EL (cell line): Measurements from ENCODE around the gene METTL25.

ENCODE experiments used
- DNase-seq: peaks from one replicate; pipeline ENCODE4 v3.0.0-alpha.2; 2016

Gene METTL25

DNA sequence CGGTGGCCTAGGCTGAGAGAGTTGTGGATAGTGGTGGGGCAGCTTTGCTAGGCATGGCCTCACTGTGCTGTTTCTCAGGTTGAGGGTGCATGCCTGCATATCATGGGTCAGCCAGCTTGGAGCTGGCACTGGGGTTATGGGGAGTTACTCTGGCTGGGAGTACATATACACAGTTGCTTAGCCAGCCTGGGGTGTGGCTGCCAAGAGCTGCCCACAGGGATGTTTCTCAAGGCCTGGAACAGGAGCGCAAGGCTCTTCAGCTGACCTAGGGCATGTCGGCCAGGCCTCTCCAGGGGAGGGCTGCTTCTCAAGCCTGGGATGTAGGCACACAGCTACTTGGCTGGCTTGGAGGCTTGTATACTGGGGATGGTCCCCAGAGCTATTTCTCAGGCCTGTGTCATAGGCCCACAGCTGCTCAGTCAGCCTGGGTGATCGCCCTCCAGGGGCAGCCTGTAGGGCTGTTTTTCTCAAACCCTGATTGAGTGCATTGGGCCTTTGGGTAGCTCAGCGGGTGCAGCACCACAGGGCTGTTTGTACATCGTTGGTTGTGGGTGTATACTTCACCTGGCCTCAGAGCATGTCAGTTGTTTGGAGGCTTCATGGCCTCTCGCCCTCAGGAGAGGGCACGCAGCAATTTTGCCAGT lies 114.9 kb downstream of the METTL25 start:
- DNase-seq, result no peak

- no peak for DNase-seq
Observed at GRCh38 chr12:82474181-82474797, 116.0 kb downstream of the METTL25 start.

DNA sequence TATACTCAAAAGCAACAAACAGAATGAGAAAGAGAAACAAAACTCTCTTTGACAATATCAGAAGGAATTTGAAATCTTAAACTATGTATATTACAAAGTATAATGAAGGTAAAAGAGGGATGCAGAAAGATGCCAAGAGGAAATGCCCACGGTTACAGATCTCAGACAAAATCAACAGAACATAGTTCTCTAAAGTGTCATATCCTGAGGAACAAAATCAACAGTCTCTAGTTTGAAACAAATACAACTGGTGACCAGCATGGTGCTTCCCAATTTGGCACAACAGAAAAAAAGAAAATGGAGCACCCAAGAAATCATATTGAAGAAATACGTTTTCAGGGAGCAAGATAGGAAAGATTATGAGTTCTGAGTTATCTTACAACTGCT lies 116.5 kb downstream of the METTL25 start:
- DNase-seq, result peak; percentile 22

GRCh38 chr12:82475211-82475610 lies 116.9 kb downstream of the METTL25 start:
- DNase-seq, result no peak

DNA sequence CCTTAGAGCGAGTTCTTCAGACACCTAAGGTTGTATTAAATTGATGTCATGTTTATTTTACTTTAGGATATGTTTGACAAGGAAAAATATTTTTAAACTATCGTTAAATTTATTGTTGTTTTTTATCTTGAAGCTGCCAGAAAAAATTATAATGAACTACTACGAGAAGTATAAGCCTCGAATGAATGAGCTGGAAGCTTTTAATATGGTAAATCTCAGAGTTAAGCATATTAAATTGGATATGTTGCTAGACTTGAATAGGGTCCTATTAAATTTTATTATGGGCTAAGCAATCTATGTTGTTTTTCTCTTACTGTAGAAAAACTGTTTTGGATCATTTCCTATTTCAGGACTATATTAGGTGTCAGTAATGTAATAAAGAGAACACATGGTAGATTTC lies 118.2 kb downstream of the METTL25 start:
- no peak for DNase-seq

DNA sequence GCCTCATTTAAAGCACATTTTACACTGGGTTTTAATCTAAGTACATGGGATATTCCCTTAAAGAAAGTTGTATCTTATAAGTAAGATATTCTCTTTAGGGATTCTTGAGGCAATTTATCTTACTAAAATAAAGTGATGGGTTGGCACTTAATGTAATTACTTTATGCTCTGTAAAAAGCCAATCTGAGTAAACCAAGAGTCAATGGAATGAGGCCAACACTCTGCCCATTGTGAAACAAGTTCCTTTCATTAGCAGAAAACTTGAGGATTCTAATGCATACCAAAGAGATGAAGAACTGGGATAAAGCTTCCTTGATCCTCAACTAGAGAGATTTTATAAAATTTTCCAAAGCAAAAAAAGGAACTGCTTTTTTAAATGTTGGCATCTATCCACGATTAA lies 121.2 kb downstream of the METTL25 start:
- peak; percentile 4 for DNase-seq

GRCh38 chr12:82480606-82481005 lies 122.3 kb downstream of the METTL25 start:
- DNase-seq, result no peak

GRCh38 chr12:82481954-82482353 lies 123.6 kb downstream of the METTL25 start:
- no peak for DNase-seq

DNA sequence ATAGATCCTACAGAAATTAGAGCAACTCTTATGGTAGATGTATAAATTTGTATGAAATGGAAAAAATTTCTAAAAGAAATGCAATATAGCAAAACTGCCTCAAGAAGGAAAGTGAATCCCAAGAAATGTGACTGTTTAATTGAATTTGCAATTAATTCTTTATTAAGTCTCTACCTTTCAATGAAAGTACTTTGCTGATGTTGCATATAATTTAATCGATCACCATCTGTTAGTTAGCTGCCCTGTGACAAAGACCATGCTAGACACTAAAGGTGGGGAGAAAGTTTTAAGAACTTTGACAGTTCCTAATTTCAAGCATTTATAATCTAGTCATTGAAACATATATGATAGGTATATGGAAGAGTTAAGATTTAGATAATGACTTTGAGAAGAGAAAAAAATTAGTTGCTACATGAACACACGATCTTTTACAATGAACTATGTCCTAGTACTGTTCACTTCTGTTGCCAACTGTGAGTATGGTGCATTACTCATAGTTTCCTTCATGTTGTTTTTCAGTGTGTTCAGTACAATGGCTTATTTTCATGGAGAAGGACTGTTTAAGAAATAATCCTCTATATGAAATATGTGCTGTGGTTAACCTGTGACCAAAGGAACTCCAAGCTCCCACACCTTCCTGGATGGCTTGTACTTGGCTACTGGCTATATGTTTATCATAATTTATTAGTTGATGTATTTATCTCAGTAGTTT lies 128.4 kb downstream of the METTL25 start:
- no peak for DNase-seq

GRCh38 chr12:82504409-82504808 lies 146.1 kb downstream of the METTL25 start:
- no peak for DNase-seq

- no peak for DNase-seq
Observed at GRCh38 chr12:82505150-82505549, 146.8 kb downstream of the METTL25 start.

DNA sequence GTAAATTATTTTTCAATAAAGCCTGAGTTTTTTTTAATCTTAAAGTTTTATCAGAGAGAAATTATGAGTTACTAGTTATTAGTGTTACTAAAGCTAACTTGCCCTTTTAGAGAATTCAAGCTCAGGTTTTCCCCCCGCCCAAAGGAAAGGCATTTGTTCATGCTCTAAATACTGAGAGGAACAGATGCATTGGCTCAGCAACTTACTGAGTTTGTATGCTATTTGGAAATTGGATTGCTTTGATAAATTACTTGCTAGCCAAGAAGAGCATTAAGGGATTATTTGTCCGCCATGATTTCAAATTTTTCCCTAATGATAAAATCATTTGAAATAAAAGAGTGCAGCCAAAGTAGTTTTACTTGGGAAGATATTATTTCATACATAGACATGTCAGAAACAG lies 149.4 kb downstream of the METTL25 start:
- DNase-seq, result no peak

DNA sequence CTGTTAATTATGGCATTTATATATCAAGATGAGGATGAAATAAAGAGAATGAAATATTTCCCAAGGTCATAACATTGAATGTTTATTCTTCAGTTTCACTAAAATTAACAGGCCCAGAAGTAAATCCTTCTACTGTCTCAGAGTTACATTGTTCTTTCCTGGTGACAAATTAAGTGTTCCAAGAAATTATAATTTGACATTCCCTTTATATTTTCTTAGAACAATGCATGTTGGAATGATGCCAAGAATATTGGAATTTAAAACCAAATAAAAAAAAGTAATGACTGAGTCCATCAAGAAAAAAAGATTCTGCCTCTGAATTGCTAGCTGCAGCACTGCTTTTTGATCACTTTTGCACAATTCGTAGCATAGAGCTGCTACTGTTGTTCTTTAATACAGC lies 152.1 kb downstream of the METTL25 start:
- no peak for DNase-seq

- DNase-seq, result no peak
Observed at GRCh38 chr12:82514880-82515279, 156.6 kb downstream of the METTL25 start.

GRCh38 chr12:82515652-82516051 lies 157.3 kb downstream of the METTL25 start:
- no peak for DNase-seq

DNA sequence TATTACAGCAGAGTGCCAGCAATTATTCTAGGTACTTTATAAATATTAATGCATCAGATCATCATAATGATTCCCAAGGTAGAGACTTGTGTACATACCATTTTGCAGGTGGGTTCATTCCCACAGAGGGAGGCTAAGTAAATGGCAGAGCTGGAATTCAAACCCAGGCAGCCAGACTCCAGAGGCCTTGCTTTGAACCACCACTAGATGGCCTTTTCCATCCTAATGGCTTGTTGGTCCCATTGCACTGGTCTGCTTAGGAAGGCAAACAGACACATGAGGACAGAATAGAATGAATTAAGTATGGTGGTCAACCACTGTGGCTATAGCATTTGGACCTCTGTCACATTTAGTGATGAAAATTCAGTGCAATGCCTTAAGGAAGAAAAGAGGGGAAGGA lies 158.7 kb downstream of the METTL25 start:
- DNase-seq, result peak; percentile 2

DNA sequence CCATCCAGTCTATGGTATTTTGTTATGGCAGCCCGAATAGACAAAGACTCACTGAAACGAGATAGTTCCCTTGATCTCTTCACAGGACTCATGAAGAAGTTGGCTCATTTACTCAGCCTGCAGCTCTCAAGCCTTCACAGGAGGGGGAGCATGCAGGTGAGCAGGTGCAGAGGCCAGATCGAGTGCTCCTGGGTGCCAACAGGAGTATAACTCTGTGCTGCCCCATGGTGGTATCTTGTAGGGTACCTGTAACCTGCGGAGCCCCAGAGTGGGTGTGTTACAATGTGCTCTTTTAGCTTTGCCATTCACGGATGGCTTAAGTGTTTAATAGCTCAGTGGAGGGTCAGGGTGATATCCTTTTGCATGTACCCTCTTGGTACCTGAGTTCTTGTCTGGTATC lies 159.5 kb downstream of the METTL25 start:
- DNase-seq, result no peak

GRCh38 chr12:82519510-82519909 lies 161.2 kb downstream of the METTL25 start:
- DNase-seq, result no peak

GRCh38 chr12:82522285-82522684 lies 164.0 kb downstream of the METTL25 start:
- no peak for DNase-seq

- no peak for DNase-seq
Observed at GRCh38 chr12:82522762-82523161, 164.4 kb downstream of the METTL25 start.

DNA sequence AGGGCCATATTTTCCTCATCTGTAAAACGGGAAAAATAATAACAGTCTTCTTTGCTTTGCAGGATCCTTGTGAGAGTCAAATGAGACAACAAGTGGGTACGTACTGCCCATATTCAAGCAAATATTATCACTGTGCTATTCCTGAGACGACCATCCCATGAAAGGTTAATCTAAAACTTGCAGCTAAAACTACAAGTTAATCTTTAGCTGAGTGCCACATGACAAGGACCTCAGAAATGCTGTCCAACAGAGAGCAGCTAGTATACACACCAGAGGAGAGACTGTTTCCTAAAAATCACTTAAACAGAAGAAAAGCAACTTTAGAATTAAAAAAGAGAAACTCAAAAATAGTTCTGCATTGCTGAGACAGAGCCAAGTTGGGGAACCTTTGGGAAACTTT lies 165.7 kb downstream of the METTL25 start:
- DNase-seq, result no peak

DNA sequence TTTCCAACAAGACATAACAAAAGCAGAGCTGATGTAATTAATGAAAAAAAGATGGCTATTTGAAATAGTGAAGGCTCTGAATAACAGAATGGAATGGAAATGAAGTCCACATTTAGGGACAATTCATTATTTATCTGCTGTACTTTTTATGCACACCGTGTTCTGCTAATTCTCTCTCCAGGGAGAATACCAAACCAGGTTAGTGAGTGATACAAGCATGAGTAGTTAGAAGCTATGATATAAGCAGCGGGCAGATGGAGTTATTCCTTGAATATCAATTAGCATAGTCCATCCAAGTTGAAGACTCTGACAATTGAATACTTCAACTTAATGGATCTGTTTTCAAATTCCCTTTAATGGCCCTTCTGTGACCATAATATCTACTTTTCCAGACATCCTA lies 166.3 kb downstream of the METTL25 start:
- no peak for DNase-seq

DNA sequence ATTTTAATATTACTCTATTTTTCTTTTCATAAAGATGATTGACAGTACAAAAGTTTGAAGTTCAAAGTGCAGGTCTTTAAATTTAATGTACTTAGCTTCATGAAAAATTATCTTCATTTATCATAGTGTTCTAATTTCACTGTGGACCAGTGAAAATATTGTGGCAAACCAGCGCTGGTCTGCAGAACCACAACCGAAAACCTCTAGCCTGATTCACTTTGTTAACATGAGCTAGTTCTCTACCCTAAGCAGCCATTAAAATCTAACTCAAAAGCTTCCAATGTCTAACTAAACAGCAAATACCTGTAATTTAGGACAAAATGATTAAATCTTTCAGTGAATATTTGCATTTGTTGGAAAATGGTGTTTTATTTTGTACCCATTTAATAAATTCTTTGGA lies 167.3 kb downstream of the METTL25 start:
- no peak for DNase-seq

DNA sequence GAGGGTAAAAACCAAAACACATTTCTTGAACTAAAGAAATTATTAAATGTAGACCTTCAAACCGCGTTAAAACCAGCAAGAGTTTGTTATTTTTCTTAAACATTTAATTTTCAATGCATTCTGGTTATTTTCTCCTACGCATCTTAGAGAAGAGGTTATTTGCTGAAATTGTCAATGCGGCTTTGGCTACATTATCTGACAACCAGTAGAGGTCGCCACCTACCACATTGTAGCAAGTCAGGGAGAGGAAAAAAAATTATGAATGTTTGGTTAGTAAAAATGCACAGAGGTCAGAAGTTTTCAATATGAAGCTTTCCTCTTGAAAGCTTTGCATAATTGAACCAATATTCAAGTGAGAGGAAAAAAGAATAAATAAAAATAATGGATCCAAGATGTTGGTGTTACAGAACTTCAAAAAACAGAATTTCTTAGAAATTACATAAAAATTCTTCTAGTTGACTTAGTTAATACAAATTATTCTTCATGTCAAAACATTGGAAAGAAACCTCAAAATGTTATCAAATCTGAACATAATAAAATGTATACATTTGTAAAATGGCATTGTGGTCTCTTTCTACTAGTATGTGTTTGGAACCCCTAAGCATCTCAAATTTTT lies 168.9 kb downstream of the METTL25 start:
- peak; percentile 42 for DNase-seq
